ENCODE results near the gene ANKRD11. TPM values are rescaled to one million over a fixed set of nuclear protein-coding genes. Genes with fewer than 3 reads are reported as not detected.

ANKRD11 gene
- polyA plus RNA-seq, 1 donor from 2014 or later, result 32.5 TPM

GRCh38 chr16:89410322-89410721 lies 80.0 kb downstream of the ANKRD11 start:
- H3K4me3 ChIP-seq (ENCODE audit: low read length), result no peak overlapping the region
- no peaks in the 10 kb centered on the region for H3K36me3 ChIP-seq (ENCODE audit: insufficient read depth, low read length)
- H2AFZ ChIP-seq (ENCODE audit: low read depth, low read length), result no peak overlapping the region
- no peaks in the 10 kb centered on the region for H3K9me3 ChIP-seq (ENCODE audit: low read length)
- H3K9ac ChIP-seq (ENCODE audit: low read length), result no peak overlapping the region
- peaks cover 3% of the 10 kb centered on the region for H4K20me1 ChIP-seq (ENCODE audit: insufficient read depth)
- no peaks in the 10 kb centered on the region for H3K9me2 ChIP-seq (ENCODE audit: insufficient read depth, low read length)
- H3K4me2 ChIP-seq (ENCODE audit: low read length), result no peak overlapping the region
- no peaks in the 10 kb centered on the region for H3F3A ChIP-seq (ENCODE audit: insufficient read depth, low read length, poor library complexity, severe bottlenecking)
- H3K27me3 ChIP-seq (ENCODE audit: insufficient read depth, low read depth, low read length), result no peaks in the 10 kb centered on the region
- TF ChIP-seq TAF1 (IDR thresholded peaks at IDR 0.05; ENCODE audit: low read depth), result no peak
- no peak for TF ChIP-seq EZH2 (IDR thresholded peaks at IDR 0.05; ENCODE audit: borderline replicate concordance, insufficient read depth, low read length, poor library complexity, severe bottlenecking)
- no peak for TF ChIP-seq EP300 (conservative IDR thresholded peaks at IDR 0.05; ENCODE audit: poor library complexity, severe bottlenecking)
- TF ChIP-seq POLR2AphosphoS5 (IDR thresholded peaks at IDR 0.05), result no peak
- no peak for TF ChIP-seq REST (IDR thresholded peaks at IDR 0.05; ENCODE audit: borderline replicate concordance)
- no peak for TF ChIP-seq MXI1 (conservative IDR thresholded peaks at IDR 0.05; ENCODE audit: poor library complexity, severe bottlenecking)
- no peak for TF ChIP-seq RAD21 (conservative IDR thresholded peaks at IDR 0.05)
- TF ChIP-seq SMC3 (conservative IDR thresholded peaks at IDR 0.05; ENCODE audit: poor library complexity), result no peak
- TF ChIP-seq, protein P1, sequence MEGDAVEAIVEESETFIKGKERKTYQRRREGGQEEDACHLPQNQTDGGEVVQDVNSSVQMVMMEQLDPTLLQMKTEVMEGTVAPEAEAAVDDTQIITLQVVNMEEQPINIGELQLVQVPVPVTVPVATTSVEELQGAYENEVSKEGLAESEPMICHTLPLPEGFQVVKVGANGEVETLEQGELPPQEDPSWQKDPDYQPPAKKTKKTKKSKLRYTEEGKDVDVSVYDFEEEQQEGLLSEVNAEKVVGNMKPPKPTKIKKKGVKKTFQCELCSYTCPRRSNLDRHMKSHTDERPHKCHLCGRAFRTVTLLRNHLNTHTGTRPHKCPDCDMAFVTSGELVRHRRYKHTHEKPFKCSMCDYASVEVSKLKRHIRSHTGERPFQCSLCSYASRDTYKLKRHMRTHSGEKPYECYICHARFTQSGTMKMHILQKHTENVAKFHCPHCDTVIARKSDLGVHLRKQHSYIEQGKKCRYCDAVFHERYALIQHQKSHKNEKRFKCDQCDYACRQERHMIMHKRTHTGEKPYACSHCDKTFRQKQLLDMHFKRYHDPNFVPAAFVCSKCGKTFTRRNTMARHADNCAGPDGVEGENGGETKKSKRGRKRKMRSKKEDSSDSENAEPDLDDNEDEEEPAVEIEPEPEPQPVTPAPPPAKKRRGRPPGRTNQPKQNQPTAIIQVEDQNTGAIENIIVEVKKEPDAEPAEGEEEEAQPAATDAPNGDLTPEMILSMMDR (IDR thresholded peaks at IDR 0.05; ENCODE audit: poor library complexity, severe bottlenecking), result no peak
- H3K27ac ChIP-seq (ENCODE audit: low read length), result no peak overlapping the region
- peaks cover 80% of the 10 kb centered on the region for H3K79me2 ChIP-seq (replicated peaks; ENCODE audit: insufficient read depth, low read length)

GRCh38 chr16:89409161-89409711 lies 81.1 kb downstream of the ANKRD11 start:
- no peak overlapping the region for H2AFZ ChIP-seq (ENCODE audit: low read depth, low read length)
- peaks cover 3% of the 10 kb centered on the region for H4K20me1 ChIP-seq (ENCODE audit: insufficient read depth)
- H3F3A ChIP-seq (ENCODE audit: insufficient read depth, low read length, poor library complexity, severe bottlenecking), result no peaks in the 10 kb centered on the region
- H3K9me3 ChIP-seq (ENCODE audit: low read length), result no peaks in the 10 kb centered on the region
- no peak overlapping the region for H3K4me2 ChIP-seq (ENCODE audit: low read length)
- no peaks in the 10 kb centered on the region for H3K9me2 ChIP-seq (ENCODE audit: insufficient read depth, low read length)
- no peak overlapping the region for H3K4me3 ChIP-seq (ENCODE audit: low read length)
- H3K79me2 ChIP-seq (replicated peaks; ENCODE audit: insufficient read depth, low read length), result peaks cover 82% of the 10 kb centered on the region
- no peaks in the 10 kb centered on the region for H3K36me3 ChIP-seq (ENCODE audit: insufficient read depth, low read length)
- TF ChIP-seq RAD21 (conservative IDR thresholded peaks at IDR 0.05), result no peak
- TF ChIP-seq EP300 (conservative IDR thresholded peaks at IDR 0.05; ENCODE audit: poor library complexity, severe bottlenecking), result no peak
- TF ChIP-seq, protein P1 (IDR thresholded peaks at IDR 0.05; ENCODE audit: poor library complexity, severe bottlenecking), result no peak
- TF ChIP-seq TAF1 (IDR thresholded peaks at IDR 0.05; ENCODE audit: low read depth), result no peak
- no peak for TF ChIP-seq MXI1 (conservative IDR thresholded peaks at IDR 0.05; ENCODE audit: poor library complexity, severe bottlenecking)
- no peak for TF ChIP-seq EZH2 (IDR thresholded peaks at IDR 0.05; ENCODE audit: borderline replicate concordance, insufficient read depth, low read length, poor library complexity, severe bottlenecking)
- TF ChIP-seq SMC3 (conservative IDR thresholded peaks at IDR 0.05; ENCODE audit: poor library complexity), result no peak
- TF ChIP-seq REST (IDR thresholded peaks at IDR 0.05; ENCODE audit: borderline replicate concordance), result no peak
- no peak for TF ChIP-seq POLR2AphosphoS5 (IDR thresholded peaks at IDR 0.05)
- no peak overlapping the region for H3K27ac ChIP-seq (ENCODE audit: low read length)
- no peaks in the 10 kb centered on the region for H3K27me3 ChIP-seq (ENCODE audit: insufficient read depth, low read depth, low read length)
- no peak overlapping the region for H3K9ac ChIP-seq (ENCODE audit: low read length)
